Astrocyte (in vitro differentiated cells and primary cell): ENCODE data around the gene SLBP. TPM values are rescaled to one million over a fixed set of nuclear protein-coding genes. Genes with fewer than 3 reads are reported as not detected.

ENCODE experiments used
- DNase-seq: peaks from one replicate; pipeline ENCODE4 v3.0.0-alpha.2; 2010; ENCODE audit warnings: low read depth
- FAIRE-seq: peaks from 2 replicates; lab custom pipeline; 2011; peaks lifted over from hg19 to GRCh38; lab: Jason Lieb, UNC
- H2AFZ ChIP-seq: 2 replicates; pipeline ENCODE4 v1.6.0; 2012; ENCODE audit warnings: low read depth, low read length, inconsistent platforms
- H3K27ac ChIP-seq: 2 replicates; pipeline ENCODE4 v1.5.1; 2011; ENCODE audit warnings: low read depth, low read length, inconsistent platforms
- H3K27me3 ChIP-seq: 2 replicates; pipeline ENCODE4 v1.6.0; 2011; ENCODE audit warnings: low read length, inconsistent platforms; ENCODE audit not compliant: insufficient read depth
- H3K36me3 ChIP-seq: 2 replicates; pipeline ENCODE4 v1.5.1; 2011; ENCODE audit warnings: low read length, inconsistent platforms; ENCODE audit not compliant: insufficient read depth
- H3K4me1 ChIP-seq: 2 replicates; pipeline ENCODE4 v1.5.1; 2011; ENCODE audit warnings: low read length, inconsistent platforms; ENCODE audit not compliant: insufficient read depth
- H3K4me2 ChIP-seq: 2 replicates; pipeline ENCODE4 v1.6.0; 2012; ENCODE audit warnings: low read length, inconsistent platforms
- H3K4me3 ChIP-seq: 2 replicates; pipeline ENCODE4 v1.5.1; 2011; ENCODE audit warnings: low read depth, mild to moderate bottlenecking, low read length, inconsistent platforms; ENCODE audit not compliant: insufficient read depth
- H3K79me2 ChIP-seq: 2 replicates; pipeline ENCODE4 v1.6.0; 2012; ENCODE audit warnings: mild to moderate bottlenecking, low read length, inconsistent platforms; ENCODE audit not compliant: insufficient read depth
- H3K9ac ChIP-seq: 2 replicates; pipeline ENCODE4 v1.6.0; 2012; ENCODE audit warnings: mild to moderate bottlenecking, low read length, inconsistent platforms
- H3K9me3 ChIP-seq: 2 replicates; pipeline ENCODE4 v1.5.1; 2012; ENCODE audit warnings: low read depth, mild to moderate bottlenecking, low read length, inconsistent platforms; ENCODE audit not compliant: insufficient read depth
- H4K20me1 ChIP-seq: 2 replicates; pipeline ENCODE4 v1.6.0; 2012; ENCODE audit warnings: low read length, inconsistent platforms; ENCODE audit not compliant: insufficient read depth
- H3K27ac Mint-ChIP-seq: one replicate; pipeline ENCODE4 v1.8.0; 2021; ENCODE audit warnings: mild to moderate bottlenecking, mixed read lengths; ENCODE audit not compliant: unreplicated experiment
- H3K27me3 Mint-ChIP-seq: one replicate; pipeline ENCODE4 v1.8.0; 2021; ENCODE audit warnings: low read depth, mixed read lengths; ENCODE audit not compliant: unreplicated experiment
- H3K36me3 Mint-ChIP-seq: one replicate; pipeline ENCODE4 v1.8.0; 2021; ENCODE audit warnings: low read depth, mixed read lengths; ENCODE audit not compliant: unreplicated experiment
- H3K4me1 Mint-ChIP-seq: one replicate; pipeline ENCODE4 v1.8.0; 2021; ENCODE audit warnings: low read depth, mixed read lengths; ENCODE audit not compliant: unreplicated experiment
- H3K4me3 Mint-ChIP-seq: one replicate; pipeline ENCODE4 v1.8.0; 2021; ENCODE audit warnings: mild to moderate bottlenecking, moderate library complexity, mixed read lengths; ENCODE audit not compliant: unreplicated experiment
- H3K9me3 Mint-ChIP-seq: one replicate; pipeline ENCODE4 v1.8.0; 2021; ENCODE audit warnings: mild to moderate bottlenecking, mixed read lengths; ENCODE audit not compliant: unreplicated experiment
- CTCF ChIP-seq: IDR thresholded peaks from 2 replicates; pipeline ENCODE4 v1.5.1; 2011; ENCODE audit warnings: low read depth, mild to moderate bottlenecking, inconsistent platforms, low read length, moderate library complexity; ENCODE audit not compliant: insufficient read depth
- EZH2 ChIP-seq: IDR thresholded peaks from 2 replicates; pipeline ENCODE4 v1.6.1; 2012; ENCODE audit warnings: mild to moderate bottlenecking, low read length, inconsistent platforms; ENCODE audit not compliant: insufficient read depth
- total RNA-seq: library from RNA; stranded (reverse); gene quantifications from 2 replicates; pipeline ENCODE4 v1.2.1, GENCODE V29; 2021

Gene SLBP
- total RNA-seq, 1 donor from 2014 or later = 44.5 TPM

- peaks cover 19% of the 10 kb centered on the region for H3K9me3 ChIP-seq
- H3K36me3 Mint-ChIP-seq = peaks cover 34% of the 10 kb centered on the region
- H2AFZ ChIP-seq = no peak overlapping the region
- DNase-seq (no peak), FAIRE-seq (no peak)
- peaks cover 12% of the 10 kb centered on the region for H3K36me3 ChIP-seq
- H4K20me1 ChIP-seq = peaks cover 5% of the 10 kb centered on the region
- no peaks in the 10 kb centered on the region for H3K79me2 ChIP-seq
- no peak overlapping the region for H3K4me3 Mint-ChIP-seq
- no peak overlapping the region for H3K4me3 ChIP-seq
- peaks cover 13% of the 10 kb centered on the region for H3K9me3 Mint-ChIP-seq
- TF ChIP-seq EZH2 = no peak
- no peak for TF ChIP-seq CTCF
- H3K4me1 ChIP-seq = no peaks in the 10 kb centered on the region
- H3K27ac ChIP-seq = no peak overlapping the region
- H3K27me3 ChIP-seq = no peaks in the 10 kb centered on the region
- H3K4me1 Mint-ChIP-seq = no peaks in the 10 kb centered on the region
- no peak overlapping the region for H3K27ac Mint-ChIP-seq
- no peak overlapping the region for H3K9ac ChIP-seq
- no peaks in the 10 kb centered on the region for H3K27me3 Mint-ChIP-seq
- no peak overlapping the region for H3K4me2 ChIP-seq
Measured at GRCh38 chr4:1741208-1741607, 29.1 kb upstream of the SLBP start.

- Histone ChIP-seq H3K36me3 (peaks cover 12% of the 10 kb centered on the region), H3K27me3 (no peaks in the 10 kb centered on the region), H3K79me2 (peaks cover 5% of the 10 kb centered on the region), H3K4me2 (no peak overlapping the region), H3K9ac (no peak overlapping the region), H3K27ac (no peak overlapping the region), H3K4me3 (no peak overlapping the region), H3K4me1 (no peaks in the 10 kb centered on the region), H3K9me3 (peaks cover 19% of the 10 kb centered on the region), H4K20me1 (no peaks in the 10 kb centered on the region), H2AFZ (no peak overlapping the region)
- Mint-ChIP-seq H3K27me3 (no peaks in the 10 kb centered on the region), H3K27ac (no peak overlapping the region), H3K4me1 (no peaks in the 10 kb centered on the region), H3K4me3 (no peak overlapping the region), H3K36me3 (peaks cover 34% of the 10 kb centered on the region), H3K9me3 (peaks cover 13% of the 10 kb centered on the region)
- FAIRE-seq (no peak), DNase-seq (no peak)
- TF ChIP-seq CTCF = no peak
- TF ChIP-seq EZH2 = no peak
Measured at GRCh38 chr4:1740021-1740545, 28.0 kb upstream of the SLBP start.

GRCh38 chr4:1739358-1739757 lies 27.2 kb upstream of the SLBP start:
- Histone ChIP-seq H3K4me1 (no peaks in the 10 kb centered on the region), H4K20me1 (no peaks in the 10 kb centered on the region), H3K4me2 (no peak overlapping the region), H3K9ac (no peak overlapping the region), H3K4me3 (no peak overlapping the region), H3K9me3 (peaks cover 19% of the 10 kb centered on the region), H3K79me2 (peaks cover 7% of the 10 kb centered on the region), H3K36me3 (peaks cover 15% of the 10 kb centered on the region), H3K27ac (no peak overlapping the region), H2AFZ (no peak overlapping the region), H3K27me3 (no peaks in the 10 kb centered on the region)
- TF ChIP-seq CTCF = no peak
- no peak for TF ChIP-seq EZH2
- H3K4me1 Mint-ChIP-seq = no peaks in the 10 kb centered on the region
- no peaks in the 10 kb centered on the region for H3K27me3 Mint-ChIP-seq
- DNase-seq (no peak), FAIRE-seq (no peak)
- H3K4me3 Mint-ChIP-seq = no peak overlapping the region
- peaks cover 13% of the 10 kb centered on the region for H3K9me3 Mint-ChIP-seq
- no peak overlapping the region for H3K27ac Mint-ChIP-seq
- H3K36me3 Mint-ChIP-seq = peaks cover 36% of the 10 kb centered on the region
